Fibroblast of lung (primary cell): ENCODE measurements around the gene MAML3. TPM values are rescaled to one million over a fixed set of nuclear protein-coding genes. Genes with fewer than 3 reads are reported as not detected.
A peak's percentile ranks its signal among the peaks of the same experiment; 100 is the strongest.

Experiments
- DNase-seq, 2 donors: peaks; one replicate each; pipeline versions ENCODE4 v3.0.0 to v3.0.0-alpha.2; 2010; ENCODE audit warnings: low read depth in 2 of 2
- H2AFZ ChIP-seq: 2 replicates; pipeline ENCODE4 v1.5.1; 2012; ENCODE audit warnings: low read length, control low read depth, inconsistent platforms
- H3K27ac ChIP-seq: 2 replicates; pipeline ENCODE4 v1.5.1; 2011; ENCODE audit warnings: low read length, control low read depth; ENCODE audit not compliant: insufficient read depth
- H3K27me3 ChIP-seq: 2 replicates; pipeline ENCODE4 v1.5.1; 2011; ENCODE audit warnings: mild to moderate bottlenecking, low read length; ENCODE audit not compliant: control insufficient read depth, insufficient read depth
- H3K36me3 ChIP-seq: 2 replicates; pipeline ENCODE4 v1.5.1; 2011; ENCODE audit warnings: low read length; ENCODE audit not compliant: control insufficient read depth, insufficient read depth
- H3K4me1 ChIP-seq: 2 replicates; pipeline ENCODE4 v1.5.1; 2011; ENCODE audit warnings: low read length; ENCODE audit not compliant: control insufficient read depth, insufficient read depth; ENCODE audit errors: extremely low read depth
- H3K4me2 ChIP-seq: 2 replicates; pipeline ENCODE4 v1.5.1; 2011; ENCODE audit warnings: low read length, control low read depth; ENCODE audit not compliant: insufficient read depth; ENCODE audit errors: extremely low read depth
- H3K4me3 ChIP-seq, 4 experiments: fragments of 200-600 bp in 1 of 4; sonication (generic) in 1 of 4; replicated peaks in 1 of 4; 2 replicates each; pipeline ENCODE4 v1.5.1; 2011 to 2016; ENCODE audit warnings: low read length in 4 of 4, low read depth in 3 of 4, mild to moderate bottlenecking in 3 of 4, control low read depth in 2 of 4, inconsistent platforms in 1 of 4, mixed read lengths in 1 of 4; ENCODE audit not compliant: insufficient read depth in 1 of 4; ENCODE audit errors: control extremely low read depth in 1 of 4
- H3K79me2 ChIP-seq: 2 replicates; pipeline ENCODE4 v1.5.1; 2012; ENCODE audit warnings: mild to moderate bottlenecking, low read length, inconsistent platforms; ENCODE audit not compliant: control insufficient read depth, insufficient read depth
- H3K9ac ChIP-seq: 2 replicates; pipeline ENCODE4 v1.5.1; 2011; ENCODE audit warnings: mild to moderate bottlenecking, low read length, control low read depth; ENCODE audit not compliant: insufficient read depth
- H3K9me3 ChIP-seq: 2 replicates; pipeline ENCODE4 v1.5.1; 2012; ENCODE audit warnings: low read depth, low read length; ENCODE audit not compliant: control insufficient read depth, insufficient read depth
- H4K20me1 ChIP-seq: 2 replicates; pipeline ENCODE4 v1.5.1; 2011; ENCODE audit warnings: low read length; ENCODE audit not compliant: control insufficient read depth, insufficient read depth; ENCODE audit errors: extremely low read depth
- CTCF ChIP-seq, 2 donors: IDR thresholded peaks in 1 of 2; conservative IDR thresholded peaks in 1 of 2; 1 replicate in 1 of 2; 2 replicates in 1 of 2; pipeline ENCODE4 v1.5.1; 2011 to 2012; ENCODE audit warnings: low read length in 2 of 2, control low read depth in 1 of 2, inconsistent platforms in 1 of 2, low read depth in 1 of 2, mild to moderate bottlenecking in 1 of 2
- EZH2 ChIP-seq: IDR thresholded peaks from 2 replicates; pipeline ENCODE4 v1.5.1; 2012; ENCODE audit warnings: low read length, control low read depth, mild to moderate bottlenecking; ENCODE audit errors: missing control alignments
- polyA plus RNA-seq, 2 donors: library from polyadenylated mRNA; depleted of rRNA in 1 of 2; stranded (reverse) in 1 of 2; unstranded in 1 of 2; fragments of >200 nt; gene quantifications; 2 replicates each; pipeline ENCODE4 v1.2.1, GENCODE V29; 2011 to 2012; ENCODE audit warnings: missing spikeins in 1 of 2
- total RNA-seq: library from RNA; depleted of rRNA; stranded (reverse); fragments of >200 nt; gene quantifications from 2 replicates; pipeline ENCODE4 v1.2.1, GENCODE V29; 2014

The MAML3 gene
- total and polyA plus RNA-seq, 2 donors (not counting 1 experiment from before 2014, with no cell fraction given) = 2.0 to 2.8 TPM

GRCh38 chr4:139957065-139957464 is 196.9 kb downstream of the MAML3 start:
- Histone ChIP-seq H2AFZ (no peak overlapping the region), H4K20me1 (no peaks in the 10 kb centered on the region), H3K79me2 (no peaks in the 10 kb centered on the region), H3K27me3 (no peaks in the 10 kb centered on the region), H3K4me3 (no peak overlapping the region), H3K36me3 (no peaks in the 10 kb centered on the region), H3K4me1 (no peaks in the 10 kb centered on the region), H3K9ac (no peak overlapping the region), H3K9me3 (no peaks in the 10 kb centered on the region), H3K27ac (no peak overlapping the region), H3K4me2 (no peak overlapping the region)
- no peak for DNase-seq
- TF ChIP-seq CTCF (conservative IDR thresholded peaks at IDR 0.05 in 1 of 2, IDR thresholded peaks at IDR 0.05 in 1 of 2; ENCODE audit: low read depth in 1 of 2, low read length in 2 of 2) = no peak
- no peak for TF ChIP-seq EZH2

- no peaks in the 10 kb centered on the region for H3K79me2 ChIP-seq
- H2AFZ ChIP-seq = peak overlapping the region; percentile 83
- no peaks in the 10 kb centered on the region for H4K20me1 ChIP-seq
- H3K4me3 ChIP-seq = peak overlapping the region in 3 of 4 experiments; percentile 17 to 33 (median 30)
- H3K4me1 ChIP-seq = no peaks in the 10 kb centered on the region
- H3K27ac ChIP-seq = no peak overlapping the region
- no peak for TF ChIP-seq CTCF (conservative IDR thresholded peaks at IDR 0.05 in 1 of 2, IDR thresholded peaks at IDR 0.05 in 1 of 2; ENCODE audit: low read depth in 1 of 2, low read length in 2 of 2)
- TF ChIP-seq EZH2 = no peak
- H3K36me3 ChIP-seq = no peaks in the 10 kb centered on the region
- no peaks in the 10 kb centered on the region for H3K27me3 ChIP-seq
- H3K4me2 ChIP-seq = peak overlapping the region; percentile 77
- peak; percentile 41 to 56 for DNase-seq
- no peaks in the 10 kb centered on the region for H3K9me3 ChIP-seq
- H3K9ac ChIP-seq = no peak overlapping the region
Observed at GRCh38 chr4:139956507-139957017, 197.4 kb downstream of the MAML3 start.

GRCh38 chr4:139955600-139955999 is 198.4 kb downstream of the MAML3 start:
- Histone ChIP-seq H3K4me3 (no peak overlapping the region), H3K27ac (no peak overlapping the region), H3K9ac (no peak overlapping the region), H3K27me3 (no peaks in the 10 kb centered on the region), H3K79me2 (no peaks in the 10 kb centered on the region), H2AFZ (no peak overlapping the region), H4K20me1 (no peaks in the 10 kb centered on the region), H3K4me2 (no peak overlapping the region), H3K4me1 (no peaks in the 10 kb centered on the region), H3K9me3 (no peaks in the 10 kb centered on the region), H3K36me3 (no peaks in the 10 kb centered on the region)
- no peak for DNase-seq
- no peak for TF ChIP-seq CTCF (conservative IDR thresholded peaks at IDR 0.05 in 1 of 2, IDR thresholded peaks at IDR 0.05 in 1 of 2; ENCODE audit: low read depth in 1 of 2, low read length in 2 of 2)
- TF ChIP-seq EZH2 = no peak
